ENCODE data around the gene FAM120A. TPM values are rescaled to one million over a fixed set of nuclear protein-coding genes. Genes with fewer than 3 reads are reported as not detected.
A peak's percentile ranks its signal among the peaks of the same experiment; 100 is the strongest.

The FAM120A gene
- total and polyA plus RNA-seq, 11 donors: 37.9 to 123 (median 113) TPM

GRCh38 chr9:93465855-93466254 is 14.4 kb downstream of the FAM120A start:
- intact Hi-C loops (cut with DNase I): no loop called here
- 70 to 82% (median 73%) methylated on average over 6 of the region's 6 CpGs for WGBS, 4 donors
- no peaks in the 10 kb centered on the region for H3K27me3 ChIP-seq
- TF ChIP-seq CTCF (IDR thresholded peaks at IDR 0.05): no peak
- TF ChIP-seq POLR2A (IDR thresholded peaks at IDR 0.05): no peak
- no peaks in the 10 kb centered on the region for H3K36me3 ChIP-seq
- H3K27ac ChIP-seq: peak overlapping the region in 6 of 12 donors; percentile 15 to 54 (median 26)
- no peaks in the 10 kb centered on the region for H3K9me3 ChIP-seq
- DNase-seq (no peak), ATAC-seq (peak in 3 of 4 donors; percentile 69 to 73 (median 70))
- peaks cover 16 to 91% (median 66%) of the 10 kb centered on the region in 12 donors for H3K4me1 ChIP-seq
- no peak overlapping the region for H3K4me3 ChIP-seq

GRCh38 chr9:93466416-93467061 is 15.1 kb downstream of the FAM120A start:
- peak overlapping the region in 6 of 12 donors; percentile 6 to 54 (median 26) for H3K27ac ChIP-seq

GRCh38 chr9:93467062-93467416 is 15.6 kb downstream of the FAM120A start:
- Histone ChIP-seq H3K27ac (peak overlapping the region in 3 of 12 donors; percentile 8 to 50 (median 30)), H3K9me3 (no peaks in the 10 kb centered on the region), H3K4me1 (peaks cover 16 to 85% (median 67%) of the 10 kb centered on the region in 12 donors), H3K36me3 (peaks cover 0 to 11% (median 0%) of the 10 kb centered on the region in 9 donors), H3K4me3 (no peak overlapping the region), H3K27me3 (no peaks in the 10 kb centered on the region)
- no peak for TF ChIP-seq CTCF (IDR thresholded peaks at IDR 0.05)
- no peak for TF ChIP-seq POLR2A (IDR thresholded peaks at IDR 0.05)
- WGBS, 4 donors: 32 to 42% (median 40%) methylated on average over 3 of the region's 3 CpGs
- ATAC-seq: no peak
- intact Hi-C loops (cut with DNase I): no loop called here
- DNase-seq: no peak

More at GRCh38 chr9:93466416-93467061, 15.1 kb downstream of the FAM120A start:
- Histone ChIP-seq H3K27me3 (no peaks in the 10 kb centered on the region), H3K9me3 (no peaks in the 10 kb centered on the region), H3K4me3 (no peak overlapping the region), H3K4me1 (peaks cover 16 to 89% (median 67%) of the 10 kb centered on the region in 12 donors), H3K36me3 (peaks cover 0 to 6% (median 0%) of the 10 kb centered on the region in 9 donors)
- no peak for TF ChIP-seq POLR2A (IDR thresholded peaks at IDR 0.05)
- no peak for TF ChIP-seq CTCF (IDR thresholded peaks at IDR 0.05)
- intact Hi-C loops (cut with DNase I): no loop called here
- 43 to 58% (median 54%) methylated on average over 7 of the region's 7 CpGs for WGBS, 4 donors
- DNase-seq (no peak), ATAC-seq (peak in 1 of 4 donors; percentile 32)

- 80 to 89% (median 82%) methylated on average over 3 of the region's 3 CpGs for WGBS, 4 donors
- H3K4me1 ChIP-seq: peaks cover 16 to 85% (median 67%) of the 10 kb centered on the region in 12 donors
- no peaks in the 10 kb centered on the region for H3K9me3 ChIP-seq
- H3K4me3 ChIP-seq: no peak overlapping the region
- peak overlapping the region in 1 of 12 donors; percentile 50 for H3K27ac ChIP-seq
- H3K27me3 ChIP-seq: no peaks in the 10 kb centered on the region
- peaks cover 0 to 16% (median 0%) of the 10 kb centered on the region in 9 donors for H3K36me3 ChIP-seq
- intact Hi-C loops (cut with DNase I): no loop called here
- no peak for ATAC-seq
- no peak for TF ChIP-seq POLR2A (IDR thresholded peaks at IDR 0.05)
- no peak for DNase-seq
These were observed 16.0 kb downstream of the FAM120A start for GRCh38 chr9:93467462-93467861.
